Adrenal gland (tissue), 5 donors: ENCODE data around the gene CDK14.

Experiments used
- POLR2A ChIP-seq, 2 donors: fragments of 450-650 bp; IDR thresholded peaks; one replicate each; pipeline ENCODE4 v1.6.1; 2017; ENCODE audit warnings: antibody characterized with exemption in 2 of 2, mild to moderate bottlenecking in 2 of 2, moderate library complexity in 1 of 2
- TF ChIP-seq, protein P1 (sequence below), 6 experiments: fragments of 450-650 bp in 4 of 6; fragments of 200-600 bp in 2 of 6; sonication (generic) in 1 of 6; IDR thresholded peaks; 1 replicate in 5 of 6; 2 replicates in 1 of 6; pipeline versions ENCODE4 v1.5.1 to v1.8.0; 2016 to 2021; ENCODE audit warnings: antibody characterized with exemption in 6 of 6, mild to moderate bottlenecking in 2 of 6, moderate library complexity in 1 of 6
- donor health status: DM: no; HTN: no; CAD: no.

DNA sequence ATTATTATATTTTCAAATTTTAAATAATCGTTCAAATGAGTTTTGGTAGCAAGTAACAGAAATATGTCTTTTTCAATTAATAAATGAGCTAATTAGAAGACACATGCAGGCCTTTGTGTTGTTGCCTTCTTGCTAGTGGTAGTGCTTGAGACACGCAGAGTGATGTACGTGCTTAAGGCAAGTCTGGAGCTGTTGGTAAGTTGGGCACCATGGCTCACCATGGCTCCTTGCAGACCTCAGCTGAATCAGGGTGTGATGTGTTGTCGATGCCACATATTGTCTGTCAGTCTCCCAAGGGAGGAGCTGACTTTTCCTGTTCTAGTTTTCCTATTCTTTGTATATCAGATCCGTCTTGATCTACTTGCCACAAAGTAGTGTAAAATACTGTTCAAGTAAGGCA lies 8.3 kb downstream of the CDK14 start:
- TF ChIP-seq POLR2A (IDR thresholded peaks at IDR 0.05): no peak
- TF ChIP-seq, protein P1, sequence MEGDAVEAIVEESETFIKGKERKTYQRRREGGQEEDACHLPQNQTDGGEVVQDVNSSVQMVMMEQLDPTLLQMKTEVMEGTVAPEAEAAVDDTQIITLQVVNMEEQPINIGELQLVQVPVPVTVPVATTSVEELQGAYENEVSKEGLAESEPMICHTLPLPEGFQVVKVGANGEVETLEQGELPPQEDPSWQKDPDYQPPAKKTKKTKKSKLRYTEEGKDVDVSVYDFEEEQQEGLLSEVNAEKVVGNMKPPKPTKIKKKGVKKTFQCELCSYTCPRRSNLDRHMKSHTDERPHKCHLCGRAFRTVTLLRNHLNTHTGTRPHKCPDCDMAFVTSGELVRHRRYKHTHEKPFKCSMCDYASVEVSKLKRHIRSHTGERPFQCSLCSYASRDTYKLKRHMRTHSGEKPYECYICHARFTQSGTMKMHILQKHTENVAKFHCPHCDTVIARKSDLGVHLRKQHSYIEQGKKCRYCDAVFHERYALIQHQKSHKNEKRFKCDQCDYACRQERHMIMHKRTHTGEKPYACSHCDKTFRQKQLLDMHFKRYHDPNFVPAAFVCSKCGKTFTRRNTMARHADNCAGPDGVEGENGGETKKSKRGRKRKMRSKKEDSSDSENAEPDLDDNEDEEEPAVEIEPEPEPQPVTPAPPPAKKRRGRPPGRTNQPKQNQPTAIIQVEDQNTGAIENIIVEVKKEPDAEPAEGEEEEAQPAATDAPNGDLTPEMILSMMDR (IDR thresholded peaks at IDR 0.05): no peak
